Stimulated activated CD4-positive, alpha-beta T cell treated with anti-CD3 and anti-CD28 coated beads, Interleukin-15, amount 100 ng/mL, for 48 hours (primary cell): ENCODE measurements around the gene CDHR5.
"Not testable (repeated sequence)": the region's sequence is repeated elsewhere in the genome, so short reads cannot be mapped to it uniquely, and the experiment has no call there.

ENCODE experiments used
- DNase-seq, 2 donors: peaks; one replicate each; pipeline ENCODE4 v3.0.0-alpha.2; 2020; ENCODE audit warnings: low read depth in 2 of 2

CDHR5 gene

DNA sequence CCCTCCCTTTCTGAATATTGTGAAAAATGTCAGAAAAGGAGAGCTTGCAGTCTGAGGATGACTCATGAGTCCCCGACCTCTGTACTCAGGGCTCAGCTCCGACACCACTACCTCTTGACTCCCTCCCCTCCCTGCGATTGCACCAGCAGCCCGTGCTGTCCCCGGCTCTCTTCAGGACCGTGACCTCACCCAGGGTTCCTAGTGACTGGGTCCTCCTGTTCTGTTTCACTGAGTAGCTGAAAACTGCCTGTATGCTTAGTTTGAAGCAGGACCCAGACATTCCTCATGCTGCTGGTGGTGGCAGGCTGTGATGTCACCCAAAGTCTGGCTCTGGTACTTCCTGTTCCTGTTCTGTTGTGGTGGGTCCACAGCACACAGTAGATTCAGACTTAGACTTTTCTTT is 36.8 kb downstream of the CDHR5 start:
- peak; percentile 66 to 70 for DNase-seq

DNA sequence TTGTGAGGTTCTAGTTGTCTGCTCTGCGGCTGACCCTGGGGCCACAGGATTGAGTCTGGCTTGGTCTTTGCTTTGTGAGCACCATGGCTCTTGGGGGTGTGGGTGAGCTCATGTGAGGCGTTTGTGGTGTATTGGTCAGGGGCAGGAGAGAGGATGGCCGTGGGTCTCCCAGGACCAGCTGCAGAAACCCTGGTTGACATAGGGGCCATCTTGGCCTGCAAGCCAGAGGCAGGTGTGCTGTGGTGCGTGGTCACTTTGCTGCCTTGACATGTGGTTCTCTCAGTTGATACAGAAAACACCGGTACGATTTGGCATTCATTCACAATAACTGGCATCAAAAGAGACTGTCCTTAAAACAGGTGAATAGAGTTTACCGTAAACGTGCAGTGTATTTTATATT is 37.2 kb downstream of the CDHR5 start:
- no peak for DNase-seq

DNA sequence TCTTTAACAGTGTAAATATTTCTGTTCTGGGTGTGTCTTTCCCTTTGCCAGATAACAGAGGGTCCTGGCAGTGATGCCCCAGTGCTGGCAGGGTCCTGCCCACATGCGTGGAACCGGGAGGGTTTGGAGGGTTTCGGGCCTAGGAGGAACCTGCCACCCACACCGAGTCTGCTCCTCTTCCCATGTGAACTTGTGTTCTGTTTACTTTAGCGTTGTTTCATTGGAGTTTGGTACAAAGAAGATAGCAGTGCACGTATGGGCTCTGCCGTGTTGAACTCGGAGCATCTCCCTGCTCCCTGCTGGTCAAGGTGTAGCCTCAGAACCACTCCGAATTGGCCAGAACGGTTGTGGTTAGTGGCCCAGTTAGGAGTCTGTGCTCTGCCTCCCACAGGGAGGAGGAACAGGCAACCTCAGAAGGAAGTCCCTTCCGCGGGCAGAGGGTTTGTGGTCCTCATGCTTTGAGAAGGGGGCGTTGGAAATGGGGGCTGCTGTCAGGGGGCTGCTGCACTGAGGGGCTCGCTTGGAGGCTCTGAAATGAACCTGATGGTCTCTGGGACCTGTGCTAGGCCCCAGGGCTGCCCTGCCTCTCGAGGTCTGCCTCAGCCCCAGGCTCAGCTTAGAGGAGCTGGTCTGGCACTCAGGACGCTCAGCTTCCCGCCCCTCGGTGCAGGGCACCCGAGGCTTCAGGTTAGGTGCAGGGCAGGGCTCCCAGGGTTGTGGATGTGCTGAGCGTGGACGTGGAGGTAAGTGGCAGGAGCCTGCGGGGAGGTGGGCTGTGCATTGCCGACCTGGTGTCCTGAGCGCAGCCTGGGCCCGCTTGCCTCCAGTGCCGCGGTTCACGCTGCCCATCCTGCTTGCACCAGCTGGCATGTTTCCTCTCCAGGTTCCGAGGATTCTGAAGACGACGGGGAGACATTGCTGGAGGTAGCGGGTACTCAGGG is 38.1 kb downstream of the CDHR5 start:
- no peak for DNase-seq

DNA sequence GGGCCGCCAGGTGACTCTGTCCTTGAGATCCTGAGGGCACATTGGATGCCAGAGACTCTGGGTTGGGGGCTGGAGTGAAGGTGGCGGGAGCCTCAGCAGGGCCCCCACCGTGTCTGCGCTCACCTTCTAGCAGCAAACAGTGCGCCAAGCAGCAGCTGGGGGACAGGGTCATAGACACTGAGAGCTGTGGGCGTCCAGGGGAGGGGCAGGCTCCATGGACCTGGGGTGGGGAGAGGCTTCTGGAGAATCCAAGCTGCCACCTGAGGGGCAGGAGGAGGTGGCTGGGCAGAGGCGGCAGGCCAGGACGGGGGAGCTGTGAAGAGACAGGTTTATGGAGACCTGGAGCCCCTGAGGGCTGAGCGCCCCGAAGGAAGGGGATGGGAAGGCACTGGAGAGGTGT is 40.5 kb downstream of the CDHR5 start:
- DNase-seq, result no peak

DNA sequence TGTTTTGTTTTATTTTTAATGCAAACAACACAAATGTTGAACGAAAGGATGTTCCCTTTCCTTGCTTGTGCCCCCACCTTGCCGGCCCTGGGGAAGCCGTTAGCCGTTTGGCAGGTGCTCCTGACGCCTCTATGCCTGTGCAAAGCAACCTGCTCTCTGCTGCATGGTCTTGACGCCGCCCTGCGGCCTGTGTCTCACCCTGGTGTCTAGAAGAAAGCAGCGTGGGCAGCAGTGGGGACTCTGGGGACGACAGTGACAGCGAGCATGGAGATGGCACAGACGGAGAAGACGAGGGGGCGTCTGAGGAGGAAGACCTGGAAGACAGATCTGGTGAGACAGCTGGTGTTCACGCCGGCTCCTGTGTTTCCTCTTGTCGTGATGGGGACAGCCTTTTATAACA is 43.0 kb downstream of the CDHR5 start:
- no peak for DNase-seq

DNA sequence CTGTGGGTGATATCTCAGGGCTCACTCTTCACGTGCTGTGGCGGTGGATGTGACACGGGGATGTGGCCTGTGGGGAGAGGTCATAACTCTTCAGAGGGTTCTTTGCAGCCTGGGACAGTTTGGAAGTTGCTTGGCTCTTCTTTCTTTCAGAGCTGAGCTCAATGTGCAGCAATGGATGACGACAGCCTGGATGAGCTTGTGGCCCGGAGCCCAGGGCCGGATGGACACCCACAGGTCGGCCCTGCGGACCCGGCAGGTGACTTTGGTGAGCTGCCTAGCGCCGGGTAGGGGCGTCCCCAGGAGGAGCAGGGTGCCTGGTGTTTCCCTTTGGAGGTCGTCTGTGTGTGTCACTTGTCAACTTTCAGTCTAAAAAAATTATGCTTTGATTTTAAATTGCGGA is 43.4 kb downstream of the CDHR5 start:
- no peak for DNase-seq

DNA sequence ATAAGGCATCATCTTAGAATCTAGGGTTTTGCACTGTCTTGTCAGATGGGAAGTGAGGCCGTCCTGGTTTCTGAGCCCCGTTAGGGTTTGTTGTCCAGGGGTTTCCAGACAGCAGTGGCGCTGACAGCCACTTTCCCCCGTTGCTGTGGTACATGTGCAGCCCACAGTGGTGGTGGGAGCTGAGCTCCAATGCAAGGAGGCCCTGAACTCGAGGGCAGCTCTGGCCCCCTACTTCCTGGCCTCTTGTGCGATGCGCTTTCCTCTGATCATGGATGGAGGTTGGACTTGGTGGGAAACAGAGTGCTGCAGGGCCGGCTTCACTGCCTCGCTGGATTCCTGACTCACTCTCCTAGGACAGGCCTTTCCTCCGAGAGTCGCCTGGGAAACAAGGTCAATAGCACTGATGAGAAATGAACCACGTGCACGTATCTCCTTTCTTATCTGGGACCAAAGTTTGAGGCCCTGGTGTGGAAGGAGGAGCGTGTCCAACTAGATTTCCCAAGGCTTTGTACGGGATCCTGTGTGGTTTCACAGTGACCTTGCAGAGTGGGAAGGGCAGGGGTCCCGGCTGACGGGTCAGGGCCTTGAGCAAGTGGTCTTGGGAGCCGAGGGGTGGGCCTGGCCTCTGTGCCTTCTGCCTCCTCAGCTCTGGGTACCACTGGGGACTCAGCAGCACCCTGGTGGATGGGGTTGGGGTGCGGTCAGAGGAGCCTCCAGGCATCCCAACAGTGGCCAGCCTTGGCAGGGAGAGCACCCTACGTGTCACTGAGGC is 44.7 kb downstream of the CDHR5 start:
- DNase-seq, result no peak

DNA sequence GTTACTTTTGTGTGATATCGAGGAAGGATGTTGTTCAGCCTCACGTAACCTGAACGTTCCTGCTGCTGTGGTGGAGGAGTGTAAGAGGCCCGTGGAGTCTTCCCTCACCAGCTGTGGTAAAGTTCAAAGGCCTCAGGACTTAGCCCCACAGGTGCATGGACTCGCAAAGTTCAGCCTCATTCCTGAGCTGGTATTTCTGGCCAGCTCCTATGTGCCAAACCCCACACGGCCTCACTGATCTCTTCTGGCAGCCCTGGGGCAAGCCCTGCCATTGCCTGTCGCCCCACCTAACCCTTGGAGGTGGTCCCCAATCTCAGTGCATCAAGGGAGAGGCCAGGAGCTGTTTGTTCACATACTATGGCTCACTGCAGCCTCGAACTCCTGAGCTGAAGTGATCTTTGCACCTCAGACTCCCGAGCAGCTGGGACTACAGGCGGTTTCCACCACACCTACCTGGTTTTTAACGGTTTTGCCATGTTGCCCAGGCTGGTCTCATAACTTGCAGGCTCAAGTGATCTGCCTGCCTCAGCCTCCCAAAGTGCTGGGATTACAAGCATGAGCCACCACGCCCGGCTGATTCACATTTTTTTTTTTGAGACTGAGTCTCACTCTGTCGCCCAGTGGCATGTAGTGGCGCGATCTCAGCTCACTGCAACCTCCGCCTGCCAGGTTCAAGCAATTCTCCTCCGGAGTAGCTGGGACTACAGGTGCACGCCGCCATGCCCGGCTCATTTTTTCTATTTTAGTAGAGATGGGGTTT is 46.3 kb downstream of the CDHR5 start:
- DNase-seq, result no peak

DNA sequence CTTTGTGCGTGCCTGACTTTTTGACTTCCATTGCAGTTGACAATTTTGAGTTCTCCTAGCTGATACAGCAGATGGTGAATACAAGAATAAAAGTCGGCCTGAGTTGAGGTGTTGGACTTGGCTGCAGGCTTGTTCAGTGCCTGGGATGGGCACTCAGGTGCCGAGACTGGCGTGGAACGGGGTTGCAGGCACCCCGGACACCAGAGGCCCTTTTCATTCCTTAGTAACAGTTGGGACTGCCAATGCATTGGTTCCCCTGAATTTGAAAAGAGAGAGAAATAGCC is 47.2 kb downstream of the CDHR5 start:
- no peak for DNase-seq

DNA sequence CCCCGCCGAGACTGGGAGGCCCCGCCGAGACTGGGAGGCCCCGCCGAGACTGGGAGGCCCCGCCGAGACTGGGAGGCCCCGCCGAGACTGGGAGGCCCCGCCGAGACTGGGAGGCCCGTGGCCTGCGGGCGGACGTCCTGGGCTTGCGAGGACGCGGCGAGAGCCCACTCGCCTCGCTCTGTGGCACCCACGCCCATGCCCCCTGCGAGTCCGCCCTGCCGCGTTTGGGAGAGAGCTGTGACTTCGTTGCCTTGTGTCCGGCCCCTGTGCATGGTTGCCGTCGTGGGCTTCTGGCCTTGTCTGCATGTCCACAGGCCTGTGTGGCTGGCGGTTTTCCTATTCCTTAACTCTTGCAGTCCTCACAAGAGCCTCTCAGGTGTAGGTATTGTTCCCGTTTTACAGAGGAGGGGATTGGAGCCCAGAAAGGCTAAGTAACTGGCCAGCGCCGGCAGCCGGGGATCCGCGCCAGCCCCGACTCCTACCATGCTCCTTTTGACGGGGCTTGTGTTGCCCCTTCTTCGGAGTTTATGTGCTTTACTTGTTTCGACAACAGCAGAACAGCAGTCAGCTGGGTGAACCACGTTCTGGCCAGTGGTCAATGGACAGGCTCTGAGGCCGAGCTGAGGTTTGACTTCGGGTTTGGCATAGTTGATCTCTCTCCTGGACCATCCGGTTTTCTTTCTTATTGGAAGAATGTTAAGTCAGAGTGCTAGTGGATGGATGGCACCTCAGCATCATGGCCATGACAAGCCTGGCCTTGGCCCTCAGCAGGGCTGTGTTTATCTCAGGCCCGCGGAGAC is 47.7 kb downstream of the CDHR5 start:
- no peak for DNase-seq

DNA sequence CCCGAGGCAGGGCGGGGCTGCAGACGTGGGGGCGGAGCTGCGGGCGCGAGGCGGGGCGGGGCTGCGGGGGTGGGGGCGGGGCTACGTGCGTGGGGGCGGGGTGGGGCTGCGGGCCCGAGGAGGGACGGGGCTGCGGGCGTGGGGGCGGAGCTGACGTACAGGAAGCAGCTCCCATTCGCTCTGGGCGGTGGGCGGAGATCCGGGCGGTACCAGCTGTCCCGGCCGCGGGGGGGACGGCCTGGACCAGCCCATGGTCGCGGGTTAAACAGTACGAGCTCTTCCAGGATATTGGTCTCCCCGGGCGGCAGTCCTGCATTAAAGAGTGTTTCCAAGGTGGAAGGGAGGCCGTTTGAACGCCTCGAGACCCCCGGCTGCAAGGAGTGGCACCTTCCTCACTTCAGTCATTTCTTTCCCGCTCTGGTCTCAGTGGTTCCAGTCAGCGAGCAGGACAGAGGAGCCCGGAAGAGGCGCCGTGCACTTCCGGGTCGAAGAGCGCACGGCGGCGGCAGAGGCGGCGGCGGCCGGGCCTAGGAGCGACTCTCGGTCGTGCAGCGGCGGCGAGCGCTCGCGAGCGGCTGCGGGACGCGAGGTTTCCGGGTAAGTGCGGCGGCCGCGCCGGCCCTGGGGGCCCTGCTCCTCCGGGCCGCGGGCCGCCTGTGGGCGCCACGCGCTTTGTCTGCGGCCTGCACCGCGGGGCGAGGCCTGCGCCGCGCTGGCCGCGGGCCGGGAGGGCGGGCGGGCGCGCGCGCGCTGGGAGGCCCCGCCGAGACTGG is 48.6 kb downstream of the CDHR5 start, which contains the start of gene PHRF1:
PHRF1 (plus strand) TSS at position 475 of the 773 bp plus-strand sequence. CDS start 5,043 bp downstream, outside the sequence.
- peak; percentile 93 to 96 for DNase-seq

DNA sequence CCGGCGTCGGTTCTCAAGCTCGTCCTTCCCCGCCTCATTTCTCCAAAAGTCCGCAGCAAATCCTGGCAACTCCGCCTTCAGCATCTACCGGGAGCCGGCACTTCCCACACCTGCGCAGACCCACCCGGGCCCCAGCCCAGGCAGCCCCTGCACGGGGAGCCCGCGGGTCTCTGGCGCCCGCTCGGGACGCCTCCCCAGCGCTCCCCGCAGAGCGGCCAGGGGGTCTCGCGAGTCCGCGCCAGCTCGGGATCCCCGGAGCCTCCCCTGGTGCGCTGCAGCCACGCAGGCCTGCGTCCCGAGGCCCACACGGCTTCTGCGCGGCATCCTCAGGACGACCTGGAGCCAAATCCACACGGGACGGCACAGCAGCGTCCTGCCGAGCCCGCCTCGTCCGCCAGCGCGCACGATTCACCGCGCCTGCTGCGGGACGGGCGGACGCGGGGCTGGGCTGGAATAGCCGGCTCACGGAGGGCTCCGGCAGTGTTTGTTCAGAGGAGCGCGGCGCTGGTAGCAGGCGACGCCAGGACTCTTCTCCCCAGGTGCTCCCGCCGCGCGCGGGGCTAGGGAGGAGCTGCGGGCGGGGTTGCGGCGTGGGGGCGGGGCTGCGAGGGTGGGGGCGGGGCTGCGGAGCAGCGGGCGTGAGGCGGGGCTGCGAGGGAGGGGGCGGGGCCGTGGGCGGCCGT is 49.3 kb downstream of the CDHR5 start:
- DNase-seq, result no peak

DNA sequence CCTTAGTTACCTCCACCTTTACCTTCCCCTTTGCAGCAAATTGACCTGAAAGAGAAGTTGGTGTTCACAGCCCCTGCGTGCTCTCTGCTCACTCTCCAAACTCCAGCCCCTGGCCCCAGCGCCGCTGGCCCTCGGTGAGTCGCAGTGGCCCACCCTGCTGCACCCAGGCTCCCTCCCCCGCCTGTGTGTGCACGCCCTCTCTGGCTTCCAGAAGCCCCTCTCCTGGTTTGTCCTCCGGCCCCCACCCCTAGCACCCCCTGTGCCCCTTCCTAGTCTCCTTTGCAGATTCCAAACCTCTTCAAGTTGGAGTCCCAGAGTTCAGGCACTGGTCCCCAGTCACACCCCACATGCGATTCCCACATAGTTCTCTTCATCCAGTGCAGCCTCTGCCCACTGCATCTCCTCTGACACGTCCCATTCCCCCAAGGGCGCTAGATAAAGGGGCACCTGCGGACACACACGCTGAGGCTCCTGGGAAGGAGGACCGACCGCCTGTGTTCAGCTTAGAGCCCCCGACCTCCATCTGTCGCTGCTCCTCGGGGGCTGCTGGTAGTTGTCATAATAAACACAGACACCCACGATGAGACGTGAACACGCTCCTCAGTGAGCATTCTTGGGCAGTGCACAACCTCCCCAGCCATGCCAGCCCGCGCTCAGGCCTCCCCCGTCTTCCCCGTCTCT is 50.0 kb downstream of the CDHR5 start:
- DNase-seq, result no peak

DNA sequence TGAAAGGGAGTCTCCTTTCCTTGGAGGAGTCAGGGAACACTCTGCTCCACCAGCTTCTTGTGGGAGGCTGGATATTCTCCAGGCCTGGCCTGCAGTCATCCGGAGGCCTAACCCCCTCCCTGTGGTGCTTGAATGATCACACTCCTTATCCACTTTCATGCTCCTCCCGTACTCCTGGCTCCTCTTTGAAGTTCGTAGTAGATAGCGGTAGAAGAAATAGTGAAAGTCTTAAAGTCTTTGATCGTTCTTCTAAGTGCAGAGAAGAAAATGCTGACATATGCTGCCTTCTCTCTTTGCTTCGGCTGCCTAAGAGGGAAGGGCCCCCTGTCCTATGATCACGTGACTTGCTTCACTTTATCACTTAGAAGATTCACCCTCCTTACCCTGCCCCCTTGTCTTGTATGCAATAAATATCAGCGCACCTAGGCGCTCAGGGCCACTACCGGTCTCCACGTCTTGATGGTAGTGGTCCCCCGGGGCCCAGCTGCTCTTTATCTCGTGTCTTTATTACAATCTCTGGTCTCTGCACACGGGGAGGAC is 50.7 kb downstream of the CDHR5 start:
- DNase-seq, result not testable (repeated sequence)

DNA sequence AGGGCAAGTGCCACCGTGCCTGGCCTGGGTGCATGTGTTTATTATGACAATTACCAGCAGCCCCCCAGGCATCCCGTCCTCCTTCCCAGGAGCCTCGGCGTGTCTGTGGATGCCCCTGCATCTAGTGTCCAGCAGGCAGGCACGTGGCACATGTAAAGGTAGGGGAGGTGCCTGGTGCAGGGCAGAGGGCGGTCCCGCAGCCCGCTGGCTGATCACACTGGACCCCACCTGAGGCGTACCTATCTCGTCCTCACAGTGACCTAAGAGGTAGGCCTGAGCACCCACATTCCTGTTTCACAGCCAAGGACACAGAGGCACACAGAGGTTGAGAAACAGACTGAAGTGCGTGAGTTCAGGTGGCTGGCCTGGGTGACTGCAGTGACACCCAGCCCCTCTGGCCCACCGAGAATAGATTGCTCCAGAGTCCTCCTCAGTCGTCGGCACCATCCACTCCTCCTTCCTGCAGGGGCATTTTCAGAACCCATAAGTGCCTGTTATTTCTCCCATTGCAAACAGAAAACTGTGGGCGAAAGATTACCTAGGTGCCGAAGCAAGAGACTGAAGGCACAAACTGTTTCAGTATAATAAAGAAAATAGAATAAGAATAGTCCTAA is 51.5 kb downstream of the CDHR5 start:
- DNase-seq, result no peak

DNA sequence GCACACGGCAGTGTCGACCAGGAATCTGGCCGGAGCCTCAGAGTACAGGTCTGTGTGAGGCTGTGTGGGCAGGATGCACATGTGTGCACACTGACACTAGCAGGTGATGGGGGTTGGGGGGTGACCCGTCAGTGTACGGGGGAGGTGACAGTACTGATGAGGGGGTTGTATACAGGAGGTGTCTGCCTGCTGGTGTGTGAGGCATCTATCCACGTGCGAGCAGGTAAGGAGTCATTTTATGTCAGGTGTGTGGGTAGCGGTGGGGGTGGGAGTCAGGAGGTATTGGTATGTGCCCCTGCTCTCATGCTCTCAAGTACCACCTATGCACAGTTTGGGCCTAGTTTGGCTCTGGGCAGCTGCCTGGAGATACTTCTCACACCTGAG is 53.0 kb downstream of the CDHR5 start:
- DNase-seq, result no peak

DNA sequence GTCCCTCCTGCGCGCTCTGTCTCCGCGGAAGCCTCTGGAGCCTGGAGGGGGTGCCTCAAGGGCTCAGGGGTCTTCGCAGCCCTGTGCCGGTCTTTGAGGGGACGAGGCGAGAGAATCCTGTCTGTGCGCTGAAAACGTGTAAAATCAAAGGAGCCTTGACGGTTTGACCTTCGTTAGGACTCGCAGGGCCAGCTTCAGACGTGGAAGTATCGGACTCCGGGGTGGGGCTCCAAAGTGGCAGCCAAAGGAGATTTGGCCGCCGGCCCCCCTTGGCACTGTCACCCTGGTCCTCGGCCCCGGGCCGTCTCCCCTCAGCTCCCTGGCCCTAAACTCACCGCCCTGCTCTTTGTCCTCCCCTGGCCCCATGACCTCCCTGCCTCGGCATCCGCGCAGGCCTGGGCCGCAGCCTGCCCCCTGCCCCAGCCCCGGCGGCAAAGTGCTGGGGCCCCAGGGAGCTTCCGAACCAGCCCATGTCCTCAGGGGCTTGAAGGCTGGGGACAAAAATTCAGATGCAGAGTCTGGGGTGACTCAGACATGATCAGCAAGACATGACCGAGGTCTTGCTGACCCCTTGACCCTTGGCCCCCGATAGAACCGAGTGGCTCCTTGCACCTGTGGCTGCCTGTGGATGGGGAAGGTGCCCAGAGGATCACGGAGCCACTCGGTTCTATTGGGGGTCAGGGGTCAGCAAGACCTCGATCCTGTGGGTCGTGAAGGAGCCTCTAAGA is 55.4 kb downstream of the CDHR5 start:
- DNase-seq, result no peak
